Measurements from ENCODE around the gene FOXN3.
"Not testable (repeated sequence)": the region's sequence is repeated elsewhere in the genome, so short reads cannot be mapped to it uniquely, and the experiment has no call there.

The FOXN3 gene

GRCh38 chr14:89267163-89267562 is 149.9 kb downstream of the FOXN3 start:
- DNase-seq, result no peak

GRCh38 chr14:89266754-89267153 is 150.3 kb downstream of the FOXN3 start:
- no peak for DNase-seq

- no peak for DNase-seq
Observed at GRCh38 chr14:89265234-89265633, 151.8 kb downstream of the FOXN3 start.

- no peak for DNase-seq
Observed at GRCh38 chr14:89264196-89264800, 152.7 kb downstream of the FOXN3 start.

DNA sequence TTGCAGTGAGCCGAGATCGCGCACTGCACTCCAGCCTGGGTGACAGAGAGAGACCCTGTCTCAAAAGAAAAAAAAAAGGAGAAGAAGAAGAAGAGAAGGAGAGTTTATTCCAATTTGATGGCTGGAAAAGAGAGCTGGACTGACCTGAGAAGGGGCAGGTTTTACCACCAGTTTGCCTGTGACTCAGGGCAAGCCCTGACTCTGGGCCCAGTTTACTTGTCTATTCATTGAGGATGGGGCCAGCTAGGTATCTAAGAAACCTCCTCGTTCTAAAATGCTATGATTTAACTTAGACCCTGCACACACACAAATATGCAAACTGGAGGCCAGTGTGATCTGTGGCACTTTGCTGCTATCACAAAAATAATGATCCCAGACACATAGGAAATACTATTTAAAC is 155.0 kb downstream of the FOXN3 start:
- no peak for DNase-seq

- no peak for DNase-seq
Observed at GRCh38 chr14:89260898-89261297, 156.1 kb downstream of the FOXN3 start.

- no peak for DNase-seq
Observed at GRCh38 chr14:89259951-89260609, 157.0 kb downstream of the FOXN3 start.

GRCh38 chr14:89258728-89259273 is 158.2 kb downstream of the FOXN3 start:
- DNase-seq, result no peak

GRCh38 chr14:89256951-89257350 is 160.1 kb downstream of the FOXN3 start:
- DNase-seq, result no peak

GRCh38 chr14:89256283-89256682 is 160.8 kb downstream of the FOXN3 start:
- DNase-seq, result no peak

DNA sequence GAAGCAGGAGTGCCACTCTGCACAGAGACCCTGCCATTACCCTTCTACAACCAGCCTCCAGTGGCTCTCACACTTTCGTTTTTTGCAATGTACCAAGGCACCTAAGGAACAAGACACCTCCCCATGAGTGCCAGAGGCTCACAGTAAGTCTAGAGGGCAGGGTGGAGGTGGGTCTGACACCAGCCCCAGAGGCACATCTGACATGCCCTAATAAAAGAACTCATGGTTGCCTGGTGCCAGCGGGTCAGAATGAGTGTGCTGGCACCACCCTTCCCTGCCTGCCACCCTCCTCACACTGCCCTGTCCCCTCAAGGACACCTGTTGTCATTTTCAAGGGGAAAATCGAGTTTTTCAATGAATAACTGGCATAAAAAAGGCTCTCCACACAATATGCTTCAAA is 161.2 kb downstream of the FOXN3 start:
- DNase-seq, result no peak

DNA sequence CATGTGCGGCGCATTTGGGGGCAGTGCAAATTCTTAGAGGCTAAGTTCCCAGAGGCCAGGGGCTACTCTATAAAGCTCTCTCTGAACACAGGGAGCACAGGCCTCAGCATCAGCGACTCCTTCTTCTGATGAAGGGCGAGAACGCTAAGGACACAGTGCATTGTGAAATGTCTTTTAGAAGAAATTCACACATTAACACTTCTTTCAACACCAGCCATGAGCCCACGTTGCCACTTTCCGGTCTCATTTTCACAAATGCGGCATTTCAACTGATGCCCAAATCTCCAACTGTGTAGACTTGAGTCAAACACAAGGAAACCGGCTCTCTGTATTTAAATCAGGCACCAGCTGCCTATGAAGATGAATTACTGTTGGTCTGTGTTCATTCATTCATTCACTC is 162.0 kb downstream of the FOXN3 start:
- DNase-seq, result no peak

DNA sequence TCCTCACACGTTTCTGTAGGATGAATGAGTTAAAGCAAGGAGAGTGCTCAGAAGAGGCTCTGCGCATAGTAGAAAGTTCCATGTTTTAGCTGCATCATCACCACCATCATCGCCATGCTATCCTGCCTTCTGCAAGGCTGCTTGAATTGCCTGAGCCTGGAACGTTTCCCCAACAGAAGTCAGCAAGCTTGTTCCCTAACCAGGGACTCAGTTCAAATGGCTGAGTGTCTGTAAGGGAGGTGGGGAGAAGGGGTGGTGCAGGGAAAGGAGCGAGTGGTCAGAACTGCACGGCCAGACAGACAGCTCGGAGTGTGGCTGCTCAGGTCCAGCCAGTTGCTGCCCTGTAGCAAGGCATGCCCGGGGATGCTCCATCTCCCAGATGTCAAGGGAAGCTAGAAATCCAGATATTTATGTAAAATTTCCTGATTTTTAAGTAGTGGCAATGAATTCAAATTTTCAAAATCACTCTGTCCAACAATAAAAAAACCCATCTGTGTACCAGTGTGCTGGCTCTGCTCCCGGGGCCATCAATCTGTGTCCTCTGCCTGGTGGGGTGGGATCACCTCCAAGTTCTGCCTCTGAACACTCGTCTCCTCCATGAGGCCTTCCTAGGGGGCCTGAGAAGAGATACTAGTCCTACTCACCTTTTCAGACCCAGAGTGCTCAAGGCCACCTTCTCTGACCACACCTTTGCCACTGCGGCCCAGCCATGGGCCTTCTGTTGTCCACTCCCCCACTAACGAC is 162.7 kb downstream of the FOXN3 start:
- no peak for DNase-seq

DNA sequence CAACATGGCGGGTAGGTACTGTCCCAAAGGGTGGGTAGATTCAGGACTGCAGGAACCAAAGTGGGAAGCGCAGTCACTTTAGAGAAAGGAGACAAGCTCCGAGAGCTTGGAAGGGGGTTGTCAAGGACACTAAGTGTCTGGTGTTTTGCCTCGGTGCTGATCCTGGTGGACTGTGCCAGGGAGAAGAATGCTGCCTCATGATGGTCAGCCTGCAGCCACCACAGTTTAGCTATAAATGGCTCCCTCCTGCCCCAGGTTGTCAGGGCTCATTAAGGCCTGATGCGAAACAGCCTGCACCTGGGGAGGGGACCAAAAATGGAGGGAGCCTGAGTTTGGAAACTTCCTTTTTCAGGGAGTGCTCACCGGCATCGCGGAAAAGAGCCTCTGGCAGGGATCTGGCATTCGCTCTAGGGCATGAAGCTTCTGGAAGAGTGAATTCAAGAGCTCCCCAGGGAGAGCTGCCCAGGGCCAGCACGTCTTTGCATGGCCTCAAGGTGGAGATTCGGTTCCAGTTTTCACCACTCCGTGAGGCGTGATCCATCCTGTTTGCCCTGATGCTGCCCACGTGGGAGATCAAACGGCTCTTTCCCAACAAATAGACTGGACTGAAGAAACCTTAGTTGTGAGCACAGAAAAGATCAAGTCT is 164.0 kb downstream of the FOXN3 start:
- DNase-seq, result no peak

DNA sequence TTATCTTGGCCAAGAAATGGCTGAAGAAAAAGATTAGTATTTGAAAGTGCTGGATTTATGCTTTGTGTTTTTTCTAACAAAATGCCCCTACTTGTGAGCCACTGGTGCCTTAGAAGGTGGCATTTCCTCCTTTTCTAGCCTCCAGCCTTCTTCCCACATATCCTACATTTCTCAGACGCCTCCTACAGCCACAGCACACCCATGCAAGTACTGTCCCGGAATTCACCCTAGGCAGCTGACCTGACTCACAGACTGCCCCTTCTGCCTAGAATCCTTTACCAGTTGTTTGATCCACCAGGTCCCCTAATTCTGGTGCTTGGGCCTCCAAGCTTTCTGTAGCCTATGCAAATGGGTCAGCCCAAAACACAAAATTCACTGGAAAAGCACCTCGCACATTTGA is 166.0 kb downstream of the FOXN3 start:
- DNase-seq, result no peak

GRCh38 chr14:89250655-89250975 is 166.4 kb downstream of the FOXN3 start:
- DNase-seq, result not testable (repeated sequence)

DNA sequence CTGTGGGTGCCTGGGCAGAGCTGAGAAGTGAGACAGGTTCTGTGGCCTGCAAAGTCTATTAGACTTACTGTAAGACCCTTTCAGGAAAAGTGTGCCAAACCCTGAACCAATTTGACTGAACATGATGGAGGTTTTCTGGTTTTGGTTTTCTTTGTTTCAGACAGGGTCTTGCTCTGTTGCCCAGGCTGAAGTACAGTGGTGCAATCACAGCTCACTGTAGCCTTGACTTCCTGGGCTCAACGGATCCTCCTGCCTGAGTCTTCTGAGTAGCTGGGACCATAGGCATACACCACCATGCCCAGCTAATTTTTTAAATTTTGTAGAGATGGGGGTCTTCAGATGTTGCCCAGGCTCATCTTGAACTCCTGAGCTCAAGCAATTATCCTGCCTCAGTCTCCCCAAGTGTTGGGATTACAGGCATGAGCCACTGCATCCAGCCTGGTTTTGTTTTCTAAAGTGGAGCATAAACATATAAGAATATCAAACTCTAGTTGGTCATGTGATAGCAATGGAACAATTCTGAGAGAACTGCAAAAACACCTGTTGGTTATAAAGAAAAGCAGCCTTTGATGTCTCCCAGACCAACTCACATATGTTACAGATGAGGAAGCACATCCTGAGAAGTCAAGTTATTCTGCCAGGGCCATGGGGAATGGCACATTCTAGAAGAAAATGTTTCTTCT is 166.9 kb downstream of the FOXN3 start:
- DNase-seq, result no peak

DNA sequence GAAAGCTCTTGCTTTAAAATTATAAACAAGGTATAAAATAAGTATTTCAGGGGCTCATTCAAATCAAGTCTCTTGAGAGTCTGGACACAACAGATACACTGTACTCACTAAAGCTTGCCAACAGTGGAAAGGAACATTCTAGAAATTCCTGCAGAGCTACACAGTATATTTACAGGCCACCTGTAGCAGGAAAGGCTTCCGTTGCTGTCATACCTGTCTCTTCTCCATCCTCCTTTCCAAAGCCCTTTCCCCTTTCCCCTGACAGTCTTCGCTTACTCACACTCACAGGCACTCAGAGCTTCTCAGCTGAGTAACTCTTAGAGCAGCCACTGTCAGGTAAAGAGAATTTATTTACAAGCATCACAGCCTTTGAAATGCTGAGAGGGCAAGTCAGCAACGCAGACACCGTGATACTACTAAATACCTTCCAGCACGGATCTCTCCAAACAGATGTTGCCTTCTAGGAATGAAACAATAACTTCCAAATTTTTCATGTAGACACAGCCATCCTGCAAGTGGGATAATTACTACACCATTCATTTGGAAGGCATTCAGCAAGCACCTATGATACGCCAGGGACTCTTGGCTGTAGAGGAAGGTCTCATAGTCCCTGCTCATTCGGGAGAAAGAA is 167.9 kb downstream of the FOXN3 start:
- DNase-seq, result no peak

- DNase-seq, result no peak
Observed at GRCh38 chr14:89248411-89249064, 168.5 kb downstream of the FOXN3 start.

- no peak for DNase-seq
Observed at GRCh38 chr14:89247457-89248122, 169.4 kb downstream of the FOXN3 start.

GRCh38 chr14:89246290-89246689 is 170.7 kb downstream of the FOXN3 start:
- no peak for DNase-seq

All from NCI-H2081 treated with DMSO at 0.1 percent for 48 hours (cell line).